ENCODE measurements around the gene STAT4. TPM values are rescaled to one million over a fixed set of nuclear protein-coding genes. Genes with fewer than 3 reads are reported as not detected.
A peak's percentile ranks its signal among the peaks of the same experiment; 100 is the strongest.

Gene STAT4
- total and polyA plus RNA-seq, 4 donors: 2.5 to 11.5 (median 5.6) TPM

- Histone ChIP-seq H3K4me3 (no peak overlapping the region), H3K27me3 (ENCODE audit: control insufficient read depth in 3 of 3, insufficient read depth in 3 of 3, low read length in 2 of 3) (peaks cover 0 to 11% (median 0%) of the 10 kb centered on the region in 3 donors), H3K4me1 (ENCODE audit: control insufficient read depth in 5 of 5, insufficient read depth in 5 of 5, low read length in 5 of 5) (peaks cover 0 to 32% (median 0%) of the 10 kb centered on the region in 5 donors), H3K27ac (ENCODE audit: low read depth in 1 of 2, low read length in 1 of 2) (no peak overlapping the region), H3K9me3 (ENCODE audit: control insufficient read depth in 4 of 4, insufficient read depth in 3 of 4, low read length in 3 of 4) (no peaks in the 10 kb centered on the region), H3K9ac (ENCODE audit: insufficient read depth in 1 of 2, low read length in 2 of 2) (no peak overlapping the region), H3K36me3 (ENCODE audit: control insufficient read depth in 4 of 4, insufficient read depth in 4 of 4, low read length in 4 of 4) (no peaks in the 10 kb centered on the region)
- TF ChIP-seq CTCF (IDR thresholded peaks at IDR 0.05; ENCODE audit: control extremely low read depth, extremely low read depth): no peak
- peak in 1 of 3 donors; percentile 42 for DNase-seq
- no peak for ATAC-seq (ENCODE audit: insufficient read depth, low FRiP score)
- WGBS, 2 donors: 76 to 83% methylated on average over 5 of the region's 5 CpGs
These were observed 1.9 kb upstream of the STAT4 start for GRCh38 chr2:191152482-191153240.

GRCh38 chr2:191151331-191151730 is 537 bp upstream of the STAT4 start:
- Histone ChIP-seq H3K9ac (ENCODE audit: insufficient read depth in 1 of 2, low read length in 2 of 2) (no peak overlapping the region), H3K27ac (ENCODE audit: low read depth in 1 of 2, low read length in 1 of 2) (no peak overlapping the region), H3K9me3 (ENCODE audit: control insufficient read depth in 4 of 4, insufficient read depth in 3 of 4, low read length in 3 of 4) (no peaks in the 10 kb centered on the region), H3K36me3 (ENCODE audit: control insufficient read depth in 4 of 4, insufficient read depth in 4 of 4, low read length in 4 of 4) (no peaks in the 10 kb centered on the region), H3K4me3 (no peak overlapping the region), H3K27me3 (ENCODE audit: control insufficient read depth in 3 of 3, insufficient read depth in 3 of 3, low read length in 2 of 3) (peaks cover 0 to 11% (median 0%) of the 10 kb centered on the region in 3 donors), H3K4me1 (ENCODE audit: control insufficient read depth in 5 of 5, insufficient read depth in 5 of 5, low read length in 5 of 5) (peaks cover 0 to 32% (median 0%) of the 10 kb centered on the region in 5 donors)
- DNase-seq (no peak), ATAC-seq (ENCODE audit: insufficient read depth, low FRiP score) (no peak)
- no peak for TF ChIP-seq CTCF (IDR thresholded peaks at IDR 0.05; ENCODE audit: control extremely low read depth, extremely low read depth)
- WGBS, 2 donors: 85 to 90% methylated on average over 6 of the region's 6 CpGs

- Histone ChIP-seq H3K4me3 (peak overlapping the region; percentile 37), H3K36me3 (ENCODE audit: control insufficient read depth in 4 of 4, insufficient read depth in 4 of 4, low read length in 4 of 4) (no peaks in the 10 kb centered on the region), H3K27me3 (ENCODE audit: control insufficient read depth in 3 of 3, insufficient read depth in 3 of 3, low read length in 2 of 3) (peaks cover 0 to 11% (median 0%) of the 10 kb centered on the region in 3 donors), H3K9ac (ENCODE audit: insufficient read depth in 1 of 2, low read length in 2 of 2) (peak overlapping the region; percentile 45 to 50), H3K27ac (ENCODE audit: low read depth in 1 of 2, low read length in 1 of 2) (peak overlapping the region in 1 of 2 donors; percentile 70), H3K4me1 (ENCODE audit: control insufficient read depth in 5 of 5, insufficient read depth in 5 of 5, low read length in 5 of 5) (peaks cover 0 to 32% (median 0%) of the 10 kb centered on the region in 5 donors), H3K9me3 (ENCODE audit: control insufficient read depth in 4 of 4, insufficient read depth in 3 of 4, low read length in 3 of 4) (no peaks in the 10 kb centered on the region)
- TF ChIP-seq CTCF (IDR thresholded peaks at IDR 0.05; ENCODE audit: control extremely low read depth, extremely low read depth): no peak
- DNase-seq (no peak), ATAC-seq (ENCODE audit: insufficient read depth, low FRiP score) (peak; percentile 39)
- 2 to 6% methylated on average over 10 of the region's 10 CpGs for WGBS, 2 donors
These were observed 579 bp downstream of the STAT4 start for GRCh38 chr2:191150230-191150599.
